Skin of body (tissue), 3 donors: Measurements from ENCODE around the gene PCLO. TPM values are rescaled to one million over a fixed set of nuclear protein-coding genes. Genes with fewer than 3 reads are reported as not detected.
"Not testable (repeated sequence)": the region's sequence is repeated elsewhere in the genome, so short reads cannot be mapped to it uniquely, and the experiment has no call there.

Source experiments
- DNase-seq: peaks from one replicate; lab custom pipeline; 2025; lab: John Stamatoyannopoulos, UW
- small RNA-seq: library from RNA; depleted of rRNA; stranded (forward); fragments of <200 nt; gene quantifications from one replicate; pipeline ENCODE3, GENCODE V24; 2014; ENCODE audit warnings: low replicate concordance
- total RNA-seq: library from RNA; depleted of rRNA; stranded (reverse); fragments of >200 nt; gene quantifications from one replicate; pipeline ENCODE4 v1.2.3, GENCODE V29; 2014

Gene PCLO
- total RNA-seq, 1 donor from 2014 or later, result 3.8 TPM

DNA sequence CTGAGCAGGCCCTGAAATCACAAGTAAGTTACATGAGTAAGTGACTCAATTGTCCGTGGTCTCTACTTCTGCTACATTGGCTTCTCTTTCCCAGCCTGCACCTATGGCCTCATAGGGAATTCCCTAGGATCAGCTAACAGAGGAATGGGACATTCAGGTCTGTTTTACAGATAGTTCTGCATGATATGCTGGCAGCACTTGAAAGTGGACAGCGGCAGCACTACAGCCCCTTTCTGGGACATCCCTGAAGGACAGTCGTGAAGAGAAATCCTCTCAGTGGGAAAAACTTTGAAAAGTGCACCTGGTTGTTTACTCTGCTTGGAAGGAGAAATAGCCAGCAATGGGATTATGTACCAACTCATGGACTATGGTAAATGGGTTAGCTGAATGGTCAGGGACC, 426.1 kb downstream of the PCLO start:
- DNase-seq, result no peak

DNA sequence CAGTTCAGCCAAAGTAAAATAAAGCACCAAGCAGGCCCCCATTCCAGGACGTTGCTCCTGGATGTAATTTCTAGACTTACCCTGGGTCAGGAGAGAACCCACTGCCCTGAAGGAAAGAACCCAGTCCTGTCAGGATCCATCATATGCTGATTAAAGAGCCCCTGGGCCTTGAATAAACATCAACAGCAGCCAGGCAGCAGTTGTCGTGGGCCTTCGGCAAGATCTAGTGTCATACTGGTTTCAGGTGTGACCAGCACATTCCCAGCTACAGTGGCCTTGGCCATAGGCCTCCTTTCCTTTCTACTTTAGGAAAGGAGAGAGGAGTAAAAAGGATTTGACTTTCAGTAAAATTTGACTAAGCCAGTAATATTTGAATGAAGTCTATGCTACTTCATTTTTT, 430.0 kb downstream of the PCLO start:
- DNase-seq, result no peak

DNA sequence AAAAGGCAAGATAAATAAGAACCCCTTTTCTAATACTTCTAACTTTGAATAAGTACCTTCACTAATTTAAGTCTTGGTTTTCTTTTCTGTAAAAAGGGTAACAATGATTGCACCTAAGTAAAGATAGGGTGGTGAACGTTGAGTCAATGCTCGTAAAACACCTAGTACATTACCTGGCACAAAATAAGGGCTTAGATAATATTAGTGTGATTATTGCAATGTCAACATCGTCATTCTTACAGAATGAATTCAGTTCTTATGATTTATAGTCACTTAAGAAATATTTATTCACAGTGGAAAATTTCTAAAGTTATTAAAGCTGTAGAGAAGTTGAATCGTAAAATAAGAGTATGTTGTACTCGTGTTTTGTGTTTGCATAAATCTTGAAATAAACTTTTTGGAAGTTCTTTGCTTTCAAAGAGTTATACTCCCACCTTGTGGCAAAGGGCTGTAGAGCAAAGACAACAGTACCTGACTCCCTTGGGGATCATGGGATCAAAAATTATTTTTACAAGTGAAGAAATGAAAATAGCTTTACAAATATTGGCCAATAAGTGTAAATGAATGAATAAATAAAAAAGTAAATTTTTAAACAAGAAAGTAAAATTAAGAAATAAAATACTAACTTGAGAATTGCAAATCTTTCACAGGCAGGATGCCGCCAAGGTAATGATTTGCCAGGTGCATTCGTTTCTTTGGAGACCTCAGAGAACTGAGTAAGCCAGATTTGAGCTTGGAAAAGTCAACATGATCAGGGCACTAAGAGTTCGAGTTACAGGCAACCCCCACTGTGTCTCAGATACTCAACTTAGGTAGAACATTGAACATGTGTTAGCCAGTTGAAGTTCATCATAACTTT, 433.3 kb downstream of the PCLO start:
- DNase-seq, result no peak

DNA sequence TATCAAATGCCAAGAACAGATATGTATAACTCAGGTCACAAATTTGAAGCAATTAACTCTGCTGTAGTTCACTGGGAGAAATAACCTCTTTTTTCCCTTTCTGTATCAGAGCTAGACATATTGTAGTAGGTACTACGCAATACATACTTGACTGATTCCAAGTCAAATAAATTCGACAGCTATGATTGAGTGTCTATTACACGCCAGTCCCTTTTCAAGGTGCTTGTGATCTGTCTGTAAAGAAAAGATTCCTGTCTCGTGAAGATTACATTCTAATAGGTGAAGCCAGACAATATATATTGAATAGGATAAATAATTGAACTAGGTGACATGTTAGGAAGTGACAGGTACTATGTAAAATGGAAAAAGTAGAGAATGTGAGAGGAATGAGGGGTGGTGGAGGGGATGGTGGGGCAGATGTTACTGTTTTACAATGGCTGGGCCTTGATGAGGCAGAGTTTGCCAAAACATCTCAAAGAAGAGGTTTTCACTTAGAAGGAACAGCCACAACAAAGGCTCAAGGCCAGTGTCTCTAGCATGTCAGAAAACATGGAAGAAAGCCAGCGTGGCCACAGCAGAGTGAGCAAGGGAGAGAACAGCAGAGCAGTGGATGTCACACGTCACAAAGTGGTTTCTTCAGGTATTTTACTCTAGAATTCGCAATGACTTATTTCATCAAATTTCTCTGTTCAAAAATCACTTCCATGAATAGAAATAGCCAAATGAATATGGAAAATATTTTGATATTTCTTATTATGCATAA, 436.5 kb downstream of the PCLO start:
- DNase-seq, result no peak

- no peak for DNase-seq
Observed at GRCh38 chr7:82723411-82723810, 439.3 kb downstream of the PCLO start.

DNA sequence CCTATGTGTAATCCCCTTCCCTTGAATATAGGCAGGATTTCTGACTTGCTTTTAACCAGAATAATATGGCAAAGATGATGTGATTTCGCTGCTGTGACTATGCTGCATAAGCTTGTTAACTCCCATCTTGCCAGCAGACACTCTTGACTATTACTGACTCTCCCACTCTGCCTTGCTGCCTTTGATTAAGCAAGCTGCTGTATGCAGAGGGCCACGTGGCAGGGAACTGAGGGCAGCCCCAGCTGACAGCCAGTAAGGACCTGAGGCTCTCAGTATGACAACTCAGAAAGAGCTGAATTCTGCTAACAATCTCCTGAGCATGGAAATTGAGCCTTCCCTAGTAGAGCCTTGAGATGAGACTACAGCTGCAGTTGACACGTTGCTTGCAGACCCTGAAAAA, 439.7 kb downstream of the PCLO start:
- peak; percentile 44 for DNase-seq

- no peak for DNase-seq
Observed at GRCh38 chr7:82715344-82715743, 447.3 kb downstream of the PCLO start.

DNA sequence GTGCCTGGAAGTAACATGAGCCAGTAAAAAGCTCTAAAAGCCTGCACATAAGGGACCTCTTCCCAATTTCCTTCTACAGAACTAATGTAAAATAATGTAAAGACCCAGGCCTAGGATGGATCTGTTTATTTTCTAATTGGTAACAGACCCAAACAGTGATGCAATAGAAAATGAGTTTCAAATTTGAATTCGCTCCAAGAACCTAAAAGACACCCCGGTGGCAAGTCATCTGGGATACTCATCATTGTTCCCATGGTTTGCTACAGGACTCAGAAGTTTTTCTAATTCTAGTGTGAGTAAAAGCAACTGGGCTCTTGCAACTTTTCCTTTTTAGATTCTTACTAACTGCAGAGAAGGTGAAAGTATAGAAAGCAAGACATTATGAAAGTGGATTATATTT, 447.8 kb downstream of the PCLO start:
- peak; percentile 76 for DNase-seq

- DNase-seq, result no peak
Observed at GRCh38 chr7:82713506-82713905, 449.2 kb downstream of the PCLO start.

DNA sequence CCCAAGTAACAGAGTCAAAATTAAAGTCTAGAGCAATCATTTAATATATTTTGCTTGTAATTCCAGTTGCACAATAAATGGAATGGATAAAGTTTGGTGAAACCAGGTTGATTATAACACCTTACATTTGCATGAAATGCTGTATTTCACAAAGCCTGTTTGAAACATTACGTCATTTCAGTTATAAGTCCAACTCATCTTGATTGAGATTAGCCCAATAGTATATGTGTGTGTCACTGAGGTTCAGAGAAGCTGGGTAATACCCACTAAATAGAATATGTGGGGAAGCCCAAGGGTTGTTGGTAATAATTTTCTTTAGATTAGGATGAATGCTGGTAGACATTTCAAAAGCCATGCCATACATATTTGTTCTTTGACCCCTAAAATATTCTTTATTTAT, 456.3 kb downstream of the PCLO start:
- not testable (repeated sequence) for DNase-seq

DNA sequence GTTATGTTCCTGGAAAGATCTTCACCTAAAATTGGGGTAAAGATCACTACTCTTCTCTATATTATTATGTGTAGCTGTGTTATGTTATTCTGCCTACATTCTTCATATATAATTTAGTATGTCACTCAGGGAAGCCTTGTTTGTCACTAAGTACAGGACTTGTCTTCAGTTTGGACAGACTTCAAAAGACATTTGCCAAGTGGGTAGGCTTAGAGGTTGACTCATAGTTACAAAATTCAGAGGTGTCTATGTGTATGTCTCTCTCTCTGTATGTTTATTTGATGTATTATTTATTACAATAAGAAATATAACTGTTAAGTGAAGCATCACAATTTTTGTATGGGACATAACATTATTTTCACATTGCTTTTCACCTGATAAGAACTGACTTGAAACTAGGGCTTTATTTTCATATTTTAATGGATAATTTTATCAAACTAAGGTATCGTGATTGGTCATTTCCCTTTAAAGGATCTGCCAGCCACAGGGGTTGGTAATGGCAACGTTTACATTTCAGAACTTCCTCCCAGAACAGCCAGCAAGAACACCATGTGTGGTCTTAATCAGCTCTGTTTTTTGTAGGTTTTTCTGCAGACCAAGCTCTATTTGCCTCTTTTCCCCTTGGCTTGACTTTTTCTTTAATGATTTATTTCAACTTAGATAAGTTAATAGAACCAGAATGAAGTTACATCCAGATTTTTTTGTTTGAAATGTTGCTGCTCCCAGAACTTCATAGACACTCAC, 457.0 kb downstream of the PCLO start:
- DNase-seq, result no peak

GRCh38 chr7:82704121-82704520, 458.6 kb downstream of the PCLO start:
- DNase-seq, result no peak

Small RNA genes lying within 50 kb of the gene (small RNA-seq; reads per million reads assigned to genes)
- gene RNA5SP235, result 0.14 reads per million
